ENCODE results near the gene ETV5. TPM values are rescaled to one million over a fixed set of nuclear protein-coding genes. Genes with fewer than 3 reads are reported as not detected.

The ETV5 gene
- total and polyA plus RNA-seq, 2 donors (not counting 3 experiments of a cell fraction or from before 2014, with no cell fraction given) = 8.8 to 40.9 TPM

DNA sequence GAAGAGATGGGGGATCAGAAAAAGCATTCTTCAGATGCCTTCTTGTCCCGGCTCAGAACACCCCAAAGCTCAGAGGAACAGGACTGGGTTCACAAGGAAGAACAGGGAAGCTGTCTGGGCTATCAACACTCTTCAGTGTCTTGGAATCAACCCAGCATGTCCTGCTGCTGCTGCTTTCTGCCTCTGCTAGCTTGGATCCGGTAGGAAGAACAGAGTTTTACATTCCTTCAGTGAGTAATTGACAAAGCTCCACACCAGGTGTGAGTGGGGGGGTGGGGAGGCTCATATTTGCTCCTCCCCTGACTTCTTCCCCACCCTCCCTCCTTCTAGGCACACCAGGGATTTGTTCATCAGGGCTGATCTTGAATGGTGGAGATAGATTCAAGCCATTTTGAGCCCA lies 13.1 kb upstream of the ETV5 start:
- POLR2A ChIA-PET = no interaction called here
- TF ChIP-seq JUN (IDR thresholded peaks at IDR 0.05; ENCODE audit: borderline replicate concordance, insufficient read depth, insufficient read length, low read depth) (no peak), EZH2 (IDR thresholded peaks at IDR 0.05; ENCODE audit: borderline replicate concordance, low read depth, low read length, severe bottlenecking) (no peak), MYC (IDR thresholded peaks at IDR 0.05; ENCODE audit: low read depth, low read length) (no peak), POLR2AphosphoS5 (IDR thresholded peaks at IDR 0.05; ENCODE audit: insufficient read depth, low read depth, low read length) (no peak), GATA2 (IDR thresholded peaks at IDR 0.05; ENCODE audit: insufficient read depth, insufficient read length, low read depth, low read length) (no peak), FOS (IDR thresholded peaks at IDR 0.05; ENCODE audit: borderline replicate concordance, insufficient read depth, low read length) (no peak), POLR2A (IDR thresholded peaks at IDR 0.05; ENCODE audit: low read depth, low read length) (no peak)
- TF ChIP-seq, protein P1, sequence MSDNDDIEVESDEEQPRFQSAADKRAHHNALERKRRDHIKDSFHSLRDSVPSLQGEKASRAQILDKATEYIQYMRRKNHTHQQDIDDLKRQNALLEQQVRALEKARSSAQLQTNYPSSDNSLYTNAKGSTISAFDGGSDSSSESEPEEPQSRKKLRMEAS (IDR thresholded peaks at IDR 0.05; ENCODE audit: insufficient read depth, insufficient read length) = no peak
- TF ChIP-seq, protein P2, sequence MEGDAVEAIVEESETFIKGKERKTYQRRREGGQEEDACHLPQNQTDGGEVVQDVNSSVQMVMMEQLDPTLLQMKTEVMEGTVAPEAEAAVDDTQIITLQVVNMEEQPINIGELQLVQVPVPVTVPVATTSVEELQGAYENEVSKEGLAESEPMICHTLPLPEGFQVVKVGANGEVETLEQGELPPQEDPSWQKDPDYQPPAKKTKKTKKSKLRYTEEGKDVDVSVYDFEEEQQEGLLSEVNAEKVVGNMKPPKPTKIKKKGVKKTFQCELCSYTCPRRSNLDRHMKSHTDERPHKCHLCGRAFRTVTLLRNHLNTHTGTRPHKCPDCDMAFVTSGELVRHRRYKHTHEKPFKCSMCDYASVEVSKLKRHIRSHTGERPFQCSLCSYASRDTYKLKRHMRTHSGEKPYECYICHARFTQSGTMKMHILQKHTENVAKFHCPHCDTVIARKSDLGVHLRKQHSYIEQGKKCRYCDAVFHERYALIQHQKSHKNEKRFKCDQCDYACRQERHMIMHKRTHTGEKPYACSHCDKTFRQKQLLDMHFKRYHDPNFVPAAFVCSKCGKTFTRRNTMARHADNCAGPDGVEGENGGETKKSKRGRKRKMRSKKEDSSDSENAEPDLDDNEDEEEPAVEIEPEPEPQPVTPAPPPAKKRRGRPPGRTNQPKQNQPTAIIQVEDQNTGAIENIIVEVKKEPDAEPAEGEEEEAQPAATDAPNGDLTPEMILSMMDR (IDR thresholded peaks at IDR 0.05; ENCODE audit: extremely low read depth in 1 of 2, insufficient read depth in 1 of 2, low read depth in 1 of 2, low read length in 2 of 2) = no peak
- no peak overlapping the region for H3K4me2 ChIP-seq (ENCODE audit: insufficient read depth, low read length)
- no peak overlapping the region for H3K4me3 ChIP-seq (replicated peaks in 1 of 3; ENCODE audit: insufficient read depth in 1 of 3, low read depth in 1 of 3, low read length in 3 of 3)
- no peaks in the 10 kb centered on the region for H3K9me1 ChIP-seq (replicated peaks; ENCODE audit: control insufficient read depth, extremely low read depth, insufficient read depth, low read length)
- intact Hi-C loops (cut with micrococcal nuclease) (no loop called here), dilution Hi-C loops (cut with MboI; ENCODE audit: extremely low pct_ligation_motif_present, low sequenced_read_pairs) (no loop called here)
- H3K4me1 ChIP-seq (ENCODE audit: control insufficient read depth, extremely low read depth, insufficient read depth, low read length) = no peaks in the 10 kb centered on the region
- no peak overlapping the region for H3K9ac ChIP-seq (replicated peaks; ENCODE audit: extremely low read depth, insufficient read depth, low read length)
- H3K79me2 ChIP-seq (ENCODE audit: control insufficient read depth, insufficient read depth, low read length) = no peaks in the 10 kb centered on the region
- no peaks in the 10 kb centered on the region for H3K9me3 ChIP-seq (replicated peaks; ENCODE audit: control insufficient read depth, insufficient read depth, low read length)
- H3K27me3 ChIP-seq (ENCODE audit: control insufficient read depth in 2 of 2, insufficient read depth in 2 of 2, low read length in 2 of 2) = peaks cover 14 to 16% of the 10 kb centered on the region in 2 experiments
- H4K20me1 ChIP-seq (replicated peaks; ENCODE audit: control insufficient read depth, extremely low read depth, insufficient read depth, low read length) = no peaks in the 10 kb centered on the region
- no peaks in the 10 kb centered on the region for H3K36me3 ChIP-seq (ENCODE audit: control insufficient read depth in 2 of 2, extremely low read depth in 1 of 2, insufficient read depth in 2 of 2, low read length in 2 of 2)
- CTCF ChIA-PET = interaction anchor here (0.6 kb wide), 1 partner anchor 38 kb away, joined by 3 read pairs; no protein-coding TSS in a partner anchor
- no TSS peak for BruUV-seq (replicated peaks)
- no peak for FAIRE-seq
- DNase-seq (ENCODE audit: low read depth, low spot score) = no peak
- H2AFZ ChIP-seq (ENCODE audit: low read depth, low read length) = no peak overlapping the region
- H3K27ac ChIP-seq (ENCODE audit: insufficient read depth, low read depth, low read length) = no peak overlapping the region
